Fibroblast of upper back skin (primary cell): Measurements from ENCODE around the gene VTCN1.
A peak's percentile ranks its signal among the peaks of the same experiment; 100 is the strongest.
"Not testable (repeated sequence)": the region's sequence is repeated elsewhere in the genome, so short reads cannot be mapped to it uniquely, and the experiment has no call there.

Experiments used
- DNase-seq: peaks from one replicate; pipeline ENCODE4 v3.0.0-alpha.2; 2013

VTCN1 gene

DNA sequence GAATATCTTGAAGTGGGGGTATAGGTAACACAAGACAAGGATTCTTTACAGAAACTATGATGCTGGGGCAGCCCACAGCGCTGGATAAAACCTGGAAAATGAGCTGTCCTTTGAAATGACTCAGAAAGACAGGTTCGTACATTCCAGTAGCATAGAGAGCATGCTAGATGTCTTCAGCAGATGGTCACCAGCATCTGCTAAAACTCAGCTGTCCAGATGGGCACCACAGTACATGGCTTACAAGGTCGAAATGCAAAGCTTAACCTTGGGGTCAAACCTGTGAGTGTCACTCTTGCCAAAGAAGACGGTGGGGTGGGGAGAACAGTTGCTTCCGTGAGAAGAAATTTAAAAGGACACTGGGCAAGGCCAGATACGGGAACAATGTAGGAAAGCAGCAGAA is 47.9 kb downstream of the VTCN1 start:
- DNase-seq: no peak

DNA sequence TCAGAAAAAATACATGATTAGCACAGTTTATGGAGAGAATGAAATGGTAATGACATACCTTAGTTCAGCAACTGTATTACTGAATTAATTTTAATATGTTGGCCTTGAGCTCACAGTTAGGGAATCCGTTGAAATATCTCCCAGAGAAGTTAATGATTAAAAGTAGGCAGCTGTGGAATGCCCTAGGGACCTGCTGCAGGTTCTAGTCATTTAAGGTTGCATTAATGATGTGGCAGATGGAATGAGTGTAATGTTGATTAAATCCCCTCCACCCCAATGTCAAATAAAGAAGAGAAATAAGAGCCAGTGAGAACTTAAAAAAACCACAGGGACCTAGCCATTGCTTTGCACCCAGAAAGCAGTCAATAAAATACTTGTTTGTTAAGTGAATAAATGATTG is 48.8 kb downstream of the VTCN1 start:
- no peak for DNase-seq

- not testable (repeated sequence) for DNase-seq
Measured at GRCh38 chr1:117151305-117151704, 59.4 kb downstream of the VTCN1 start.

GRCh38 chr1:117150316-117150715 is 60.4 kb downstream of the VTCN1 start:
- DNase-seq: no peak

GRCh38 chr1:117147856-117148588 is 62.7 kb downstream of the VTCN1 start:
- peak; percentile 62 for DNase-seq

GRCh38 chr1:117147341-117147831 is 63.3 kb downstream of the VTCN1 start:
- no peak for DNase-seq

- DNase-seq: peak; percentile 97
Measured at GRCh38 chr1:117146575-117147340, 64.0 kb downstream of the VTCN1 start.

- no peak for DNase-seq
Measured at GRCh38 chr1:117146072-117146471, 64.7 kb downstream of the VTCN1 start.

- DNase-seq: no peak
Measured at GRCh38 chr1:117143871-117144270, 66.9 kb downstream of the VTCN1 start.

DNA sequence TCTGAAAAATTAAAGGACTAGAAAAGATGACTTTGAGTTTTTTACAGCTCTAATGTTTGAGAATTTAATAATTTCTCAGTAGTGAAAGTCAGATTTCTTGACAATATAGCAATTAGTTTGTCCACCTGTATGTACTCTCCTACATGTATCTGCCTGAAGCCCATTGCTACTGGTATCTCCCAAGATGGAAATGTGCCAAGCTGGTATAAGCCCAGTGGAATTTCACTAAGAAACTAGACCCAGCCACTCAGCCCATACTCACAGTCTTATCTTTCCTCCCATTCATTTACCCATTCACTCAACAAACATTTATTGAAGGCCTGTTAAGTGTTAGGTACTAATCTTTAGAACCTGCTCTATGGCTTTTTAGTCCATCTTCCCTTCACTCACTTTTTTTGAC is 67.6 kb downstream of the VTCN1 start:
- no peak for DNase-seq

- DNase-seq: peak; percentile 83
Measured at GRCh38 chr1:117142200-117142599, 68.5 kb downstream of the VTCN1 start.

- no peak for DNase-seq
Measured at GRCh38 chr1:117138561-117138960, 72.2 kb downstream of the VTCN1 start.

DNA sequence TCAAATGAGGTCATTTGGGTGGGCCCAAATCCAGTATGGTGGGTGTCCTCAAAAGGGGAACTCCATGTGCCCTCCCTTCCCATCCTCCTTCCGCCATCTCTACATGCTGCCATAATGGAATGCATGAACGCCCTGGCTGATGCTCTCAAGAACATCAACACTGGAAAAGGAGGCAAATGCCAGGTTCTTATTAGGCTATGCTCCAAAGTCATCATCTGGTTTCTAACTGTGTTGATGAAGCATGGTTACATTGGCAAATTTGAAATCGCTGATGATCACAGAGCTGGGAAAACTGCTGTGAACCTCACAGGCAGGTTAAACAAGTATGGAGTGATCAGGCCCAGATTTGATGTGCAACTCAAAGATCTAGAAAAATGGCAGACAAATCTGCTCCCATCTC is 72.6 kb downstream of the VTCN1 start:
- no peak for DNase-seq

DNA sequence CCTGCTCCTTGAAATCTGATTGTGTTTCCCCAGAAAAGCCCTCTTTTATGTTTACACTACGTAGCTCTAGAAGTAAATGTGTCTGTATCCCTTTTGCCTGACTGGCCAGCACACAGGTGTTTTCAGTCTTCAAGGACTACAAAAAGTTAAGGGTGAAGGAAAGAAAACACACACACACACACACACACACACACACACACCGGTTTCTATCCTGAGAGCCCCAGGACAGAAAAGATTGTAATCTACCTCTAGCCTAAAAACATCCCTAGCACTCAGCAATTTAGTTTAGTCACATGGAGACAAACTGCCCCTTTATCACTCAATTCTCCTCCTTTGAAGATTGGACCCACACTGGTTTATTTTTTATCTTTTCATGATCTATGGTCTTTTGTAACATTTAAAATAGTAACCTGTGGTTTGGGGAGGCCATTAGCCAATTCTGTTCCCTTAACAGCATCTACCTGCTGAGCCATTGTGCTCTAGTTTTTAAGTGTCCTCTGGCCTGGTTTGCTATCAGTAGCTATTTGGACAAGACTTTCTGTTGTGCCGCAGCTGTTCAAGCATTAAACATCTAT is 73.4 kb downstream of the VTCN1 start:
- DNase-seq: no peak

GRCh38 chr1:117136749-117137148 is 74.0 kb downstream of the VTCN1 start:
- DNase-seq: no peak

DNA sequence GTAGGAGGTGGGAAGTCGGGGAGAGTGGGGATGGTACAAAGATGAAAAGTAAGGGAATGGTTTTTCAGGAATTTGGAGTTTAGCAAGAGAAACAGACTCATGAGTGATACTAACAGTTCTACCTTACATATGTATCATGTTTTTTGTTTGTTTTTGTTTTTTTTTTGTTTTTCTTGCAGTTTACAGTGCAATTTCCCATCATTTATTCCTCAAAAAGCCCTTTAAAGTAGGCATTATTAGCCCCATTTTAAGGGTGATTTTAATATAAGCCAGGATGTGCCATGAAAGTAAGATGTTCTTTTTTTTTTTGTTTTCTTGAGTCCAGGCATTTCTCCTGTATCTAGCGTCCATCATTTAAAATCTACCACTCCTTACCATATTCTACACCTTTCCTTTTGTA is 75.4 kb downstream of the VTCN1 start:
- no peak for DNase-seq

GRCh38 chr1:117130526-117130925 is 80.2 kb downstream of the VTCN1 start:
- no peak for DNase-seq

GRCh38 chr1:117128323-117129079 is 82.2 kb downstream of the VTCN1 start:
- DNase-seq: peak; percentile 59

GRCh38 chr1:117127795-117128194 is 82.9 kb downstream of the VTCN1 start:
- no peak for DNase-seq

GRCh38 chr1:117124661-117125060 is 86.1 kb downstream of the VTCN1 start:
- no peak for DNase-seq

GRCh38 chr1:117123274-117123673 is 87.5 kb downstream of the VTCN1 start:
- no peak for DNase-seq

DNA sequence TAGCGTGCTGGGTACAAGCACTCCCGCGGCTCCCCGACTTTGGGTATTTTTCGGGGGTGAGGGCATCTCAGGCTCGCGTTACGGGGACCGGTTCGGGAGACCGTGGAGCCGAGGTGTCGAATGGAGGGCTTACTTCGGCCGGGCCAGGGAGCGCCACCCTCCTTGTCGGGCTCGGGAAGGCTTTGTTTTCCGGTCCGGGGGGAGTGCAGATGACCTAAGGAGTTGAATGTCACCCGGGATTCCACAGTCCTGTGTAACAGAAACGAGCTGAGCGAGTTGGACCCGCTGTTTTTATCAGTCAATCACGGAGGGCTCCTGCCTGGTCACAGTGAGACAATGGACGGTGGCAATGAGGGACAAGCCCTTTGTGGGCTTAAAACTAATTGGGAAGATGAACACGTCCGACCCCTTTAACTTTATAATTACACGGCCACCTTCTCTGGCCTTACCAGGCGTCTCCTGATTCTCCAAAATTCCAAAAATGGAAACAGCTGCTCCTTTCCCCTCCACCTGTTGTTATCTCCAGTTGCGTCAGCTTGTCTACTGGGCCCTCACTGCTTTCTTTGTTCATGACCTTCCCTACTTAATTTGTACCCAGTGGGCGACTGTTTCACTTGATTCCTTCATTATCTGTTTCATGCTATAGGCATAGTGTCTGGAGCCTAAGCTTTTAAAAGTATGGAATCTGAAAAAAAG is 88.2 kb downstream of the VTCN1 start:
- DNase-seq: no peak
